Stimulated activated CD8-positive, alpha-beta memory T cell treated with anti-CD3 and anti-CD28 coated beads, Interleukin-15, amount 100 ng/mL, for 48 hours (primary cell): ENCODE measurements around the gene PIGL.
"Not testable (repeated sequence)": the region's sequence is repeated elsewhere in the genome, so short reads cannot be mapped to it uniquely, and the experiment has no call there.

ENCODE experiments used
- DNase-seq, 2 donors: peaks; one replicate each; pipeline ENCODE4 v3.0.0-alpha.2; 2020; ENCODE audit warnings: low read depth in 2 of 2

The PIGL gene

DNA sequence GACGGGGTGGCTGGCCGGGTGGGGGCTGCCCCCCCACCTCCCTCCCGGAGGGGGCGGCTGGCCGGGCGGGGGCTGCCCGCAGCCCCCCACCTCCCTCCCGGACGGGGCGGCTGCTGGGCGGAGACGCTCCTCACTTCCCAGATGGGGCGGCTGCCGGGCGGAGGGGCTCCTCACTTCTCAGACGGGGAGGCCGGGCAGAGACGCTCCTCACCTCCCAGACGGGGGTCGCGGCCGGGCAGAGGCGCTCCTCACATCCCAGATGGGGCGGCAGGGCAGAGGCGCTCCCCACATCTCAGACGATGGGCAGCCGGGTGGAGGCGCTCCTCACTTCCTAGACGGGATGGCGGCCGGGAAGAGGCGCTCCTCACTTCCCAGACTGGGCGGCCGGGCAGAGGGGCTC is 95.1 kb downstream of the PIGL start:
- not testable (repeated sequence) for DNase-seq

DNA sequence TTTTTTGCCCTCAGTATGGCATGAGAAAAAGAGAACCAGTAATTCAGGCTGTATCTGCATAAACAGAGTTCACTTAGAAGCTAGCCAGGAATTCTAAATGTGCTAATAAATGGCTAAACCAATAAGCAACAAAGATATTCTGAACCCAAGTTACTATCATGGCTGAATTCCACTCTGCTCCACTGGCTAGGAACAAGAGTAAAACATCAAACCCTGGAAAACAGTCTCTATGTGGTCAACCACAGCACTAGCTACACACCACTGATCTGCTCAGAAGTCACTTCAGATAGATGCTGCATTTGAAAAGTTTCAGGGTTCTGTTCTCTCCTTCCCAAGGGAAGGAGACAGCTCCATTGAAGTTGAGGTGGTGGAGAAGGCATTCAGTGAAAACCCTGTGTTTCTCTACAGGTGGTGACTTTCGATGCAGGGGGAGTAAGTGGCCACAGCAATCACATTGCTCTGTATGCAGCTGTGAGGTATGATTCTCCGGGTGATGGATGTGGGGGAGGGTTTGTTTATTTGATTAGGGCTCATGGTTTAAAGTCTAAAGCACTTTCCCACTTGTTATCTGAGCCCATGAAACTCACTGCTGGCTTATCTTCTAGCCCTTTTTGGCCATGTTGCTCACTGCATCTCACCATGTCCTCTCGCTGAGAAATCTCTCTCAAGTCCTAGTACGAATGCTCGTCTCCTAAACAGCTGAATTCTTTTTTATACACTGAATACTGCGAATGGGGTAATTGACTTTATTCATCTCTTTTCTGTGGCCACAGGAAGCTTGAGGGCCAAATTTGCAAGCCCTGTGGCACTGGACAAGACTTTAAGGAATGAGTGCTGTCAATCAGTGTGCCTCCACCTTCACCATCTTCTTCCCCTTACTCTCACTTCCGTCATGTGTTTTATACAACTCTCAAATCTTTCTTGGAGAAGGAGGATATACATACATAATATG is 96.4 kb downstream of the PIGL start:
- no peak for DNase-seq

DNA sequence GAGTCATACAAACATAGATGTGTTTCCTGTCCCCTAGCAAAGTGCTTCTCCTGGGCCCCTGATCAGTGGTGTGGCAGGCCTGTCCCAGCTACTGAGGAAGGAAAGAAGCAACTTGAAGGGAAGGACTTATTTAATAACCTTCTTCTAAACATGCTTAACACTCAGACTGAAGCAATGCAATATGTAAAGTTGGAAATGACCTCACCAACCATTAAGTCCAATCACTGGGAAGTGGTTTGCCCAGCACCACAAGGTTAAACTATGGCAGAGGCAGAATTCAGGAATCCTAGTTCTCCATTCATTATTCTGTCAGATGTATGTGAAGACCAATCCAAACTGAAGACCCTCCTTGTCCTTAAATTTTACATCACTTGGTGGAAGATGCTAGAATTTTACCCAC is 97.2 kb downstream of the PIGL start:
- no peak for DNase-seq

DNA sequence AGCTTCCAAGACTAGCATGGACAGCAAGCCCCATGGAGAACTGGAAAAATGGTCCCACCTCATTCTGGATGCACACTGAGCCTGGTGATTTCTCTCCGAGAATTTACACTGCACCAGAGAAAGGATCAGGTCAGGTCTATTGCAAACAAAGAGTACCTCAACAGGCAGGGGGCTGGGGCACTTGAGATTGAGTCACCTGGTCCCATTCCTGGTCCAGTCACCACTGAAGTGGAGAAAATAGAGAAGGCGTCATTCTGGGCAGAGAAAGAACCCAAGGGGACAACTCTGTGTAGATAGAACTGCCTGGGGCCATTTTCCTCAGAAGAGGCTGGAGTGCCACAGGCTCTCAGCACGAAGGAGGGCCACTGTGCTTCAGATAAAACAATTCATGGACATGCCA is 97.8 kb downstream of the PIGL start:
- no peak for DNase-seq

DNA sequence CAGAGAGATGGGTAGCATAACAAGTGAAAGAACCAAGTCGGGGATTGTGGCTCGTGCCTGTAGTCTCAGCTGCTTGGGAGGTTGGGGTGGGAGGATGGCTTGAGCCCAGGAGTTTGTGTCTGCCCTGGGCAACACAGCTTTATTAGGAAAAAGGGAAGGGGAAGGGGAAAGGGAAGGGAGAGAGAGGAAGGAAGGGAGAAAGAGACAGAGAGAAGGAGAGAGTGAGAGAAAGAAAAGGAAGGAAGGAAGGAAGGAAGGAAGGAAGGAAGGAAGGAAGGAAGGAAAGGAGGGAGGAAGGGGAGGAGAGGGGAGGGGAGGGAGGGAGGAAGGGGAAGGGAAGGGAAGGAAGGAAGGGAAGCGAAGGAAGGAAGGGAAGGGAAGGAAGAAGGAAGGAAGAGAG is 103.0 kb downstream of the PIGL start:
- no peak for DNase-seq

DNA sequence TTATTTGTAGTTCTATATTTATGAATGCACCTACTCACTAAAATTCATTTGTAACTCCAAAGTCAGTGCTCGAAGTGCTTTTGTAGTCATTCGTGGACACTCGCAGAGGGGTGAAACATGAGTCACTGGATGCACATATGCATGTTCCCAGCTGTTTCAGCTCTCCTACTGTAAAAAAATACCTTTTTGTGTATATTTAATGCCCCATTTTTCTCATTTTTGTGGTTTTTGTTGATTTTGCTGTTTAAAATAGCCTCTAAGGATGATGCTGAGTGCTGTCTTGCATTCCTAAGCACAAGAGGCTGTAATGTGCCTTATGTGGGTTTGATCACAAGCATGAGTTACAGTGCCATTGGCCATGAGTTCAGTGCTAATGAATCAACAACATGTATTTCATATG is 105.6 kb downstream of the PIGL start:
- DNase-seq = no peak

DNA sequence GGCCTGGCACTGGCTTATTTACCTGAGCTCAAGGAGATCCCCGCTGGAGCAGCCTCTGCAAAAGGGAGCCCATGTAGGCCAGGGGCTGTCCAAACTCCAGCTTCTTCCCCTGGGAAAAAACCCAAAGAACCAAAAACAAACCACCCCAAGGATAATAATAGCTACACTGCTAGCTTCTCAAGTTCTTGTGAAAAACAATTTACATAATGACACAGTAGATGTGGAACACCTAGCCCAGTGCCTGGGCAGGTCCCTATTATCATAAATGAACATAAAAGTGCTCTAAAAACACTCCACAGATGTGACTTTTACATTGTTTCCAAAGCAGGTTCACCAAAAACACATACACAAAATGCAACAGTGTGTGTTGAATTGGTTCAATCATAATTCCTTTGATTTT is 109.0 kb downstream of the PIGL start:
- DNase-seq = no peak

DNA sequence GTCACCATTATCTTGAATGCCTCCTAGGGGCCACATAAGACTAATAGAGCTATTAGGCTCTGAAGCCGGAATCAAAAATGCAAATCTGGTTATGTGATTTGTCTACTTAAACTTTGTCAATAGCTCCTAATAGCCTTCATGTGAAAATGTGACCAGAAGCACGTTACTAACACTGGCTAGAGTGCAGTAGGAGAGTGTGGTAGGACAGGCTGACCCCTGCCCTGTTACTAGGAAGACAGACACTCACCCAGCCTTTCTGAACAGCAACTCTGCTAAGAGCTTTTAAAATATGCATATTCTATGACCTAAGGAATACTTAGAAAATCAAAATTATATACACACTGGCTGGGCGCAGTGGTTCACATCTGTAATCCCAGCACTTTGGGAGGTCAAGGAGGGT is 110.0 kb downstream of the PIGL start:
- DNase-seq = no peak

DNA sequence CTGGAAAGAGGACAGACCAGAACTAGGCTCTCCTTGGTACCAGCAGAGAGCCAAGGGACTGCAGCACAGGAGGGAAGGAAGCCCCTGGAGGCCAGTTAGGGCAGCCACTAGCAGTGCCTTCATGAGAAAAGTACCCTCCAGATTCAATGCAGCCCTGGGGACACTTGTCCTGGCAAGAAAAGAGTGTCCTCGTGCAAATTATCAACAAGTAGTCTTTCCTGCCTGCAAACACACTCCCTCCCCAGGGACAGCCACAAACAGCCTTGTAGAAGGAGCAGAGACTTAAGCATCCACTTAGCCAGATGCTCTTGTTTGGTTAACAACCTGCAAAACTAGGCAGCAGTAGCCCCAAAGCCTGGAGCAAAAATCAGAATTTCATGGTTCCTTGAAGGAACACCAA is 112.0 kb downstream of the PIGL start:
- no peak for DNase-seq

DNA sequence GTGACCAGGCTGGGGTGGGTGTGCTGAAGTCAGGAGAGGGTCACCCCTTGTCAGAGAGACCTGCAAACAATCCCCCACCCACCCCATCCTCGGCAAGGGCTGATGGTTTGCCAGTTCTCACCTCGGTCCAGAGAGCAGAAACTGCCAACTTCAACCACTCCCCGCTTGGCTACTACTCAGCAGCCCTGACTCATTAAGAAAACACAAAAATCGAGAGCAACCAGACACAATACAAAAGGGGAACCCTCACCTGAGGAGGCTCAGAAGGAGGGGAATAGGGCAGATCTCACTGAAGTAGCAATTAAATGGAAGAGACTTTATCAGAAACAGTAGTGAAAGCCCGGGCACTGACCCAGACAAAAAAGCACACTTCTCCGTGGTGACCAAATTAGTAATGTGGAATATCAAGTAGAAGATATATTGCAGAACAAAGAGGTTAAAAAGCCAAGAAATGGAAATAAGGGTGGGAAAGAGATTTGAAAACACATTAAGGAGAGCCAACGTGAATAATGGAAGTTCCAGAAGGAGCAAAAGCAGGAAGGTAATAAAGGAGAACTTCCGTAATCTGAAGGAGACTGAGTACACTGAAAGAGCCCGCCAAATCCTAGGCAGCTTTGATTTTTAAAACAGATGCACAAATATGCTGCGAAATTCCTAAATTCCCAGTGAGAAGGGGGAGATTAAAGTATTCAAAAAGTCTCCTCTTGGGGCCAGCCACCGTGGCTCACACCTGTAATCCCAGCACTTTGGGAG is 112.7 kb downstream of the PIGL start:
- DNase-seq = no peak

DNA sequence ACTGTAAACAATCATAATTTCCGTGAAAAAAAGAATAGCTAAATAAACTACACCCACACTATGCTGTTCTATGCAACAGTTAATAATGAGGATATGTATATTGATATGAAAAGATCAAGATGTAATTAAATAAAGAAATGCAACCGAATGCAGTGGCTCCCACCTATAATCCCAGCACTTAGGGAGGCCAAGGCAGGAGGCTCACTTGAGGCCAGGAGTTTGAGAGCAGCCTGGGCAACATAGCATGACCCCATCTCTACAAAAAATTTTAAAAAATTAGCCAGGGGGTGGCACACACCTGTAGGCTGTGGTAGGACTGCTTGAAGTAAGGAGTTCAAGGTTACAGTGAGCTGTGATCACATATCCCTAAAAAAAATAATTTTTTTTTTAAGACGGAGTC is 121.4 kb downstream of the PIGL start:
- DNase-seq = no peak

DNA sequence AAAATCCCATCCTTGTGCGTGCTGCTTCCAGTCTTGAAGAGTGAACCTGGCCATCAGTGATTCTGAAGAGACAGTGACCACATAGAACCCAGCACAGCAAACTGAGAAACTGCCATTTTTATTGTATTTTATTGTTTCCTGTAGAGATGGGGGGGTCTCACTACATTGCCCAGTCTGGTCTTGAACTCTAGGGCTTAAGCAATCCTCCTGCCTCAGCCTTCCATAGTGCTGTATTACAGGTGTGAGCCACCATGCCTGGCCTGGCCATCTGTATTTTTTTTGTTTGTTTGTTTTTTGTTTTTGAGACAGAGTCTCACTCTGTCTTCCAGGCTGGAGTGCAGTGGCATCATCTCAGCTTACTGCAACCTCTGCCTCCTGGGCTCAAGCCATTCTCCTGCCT is 122.4 kb downstream of the PIGL start:
- no peak for DNase-seq

DNA sequence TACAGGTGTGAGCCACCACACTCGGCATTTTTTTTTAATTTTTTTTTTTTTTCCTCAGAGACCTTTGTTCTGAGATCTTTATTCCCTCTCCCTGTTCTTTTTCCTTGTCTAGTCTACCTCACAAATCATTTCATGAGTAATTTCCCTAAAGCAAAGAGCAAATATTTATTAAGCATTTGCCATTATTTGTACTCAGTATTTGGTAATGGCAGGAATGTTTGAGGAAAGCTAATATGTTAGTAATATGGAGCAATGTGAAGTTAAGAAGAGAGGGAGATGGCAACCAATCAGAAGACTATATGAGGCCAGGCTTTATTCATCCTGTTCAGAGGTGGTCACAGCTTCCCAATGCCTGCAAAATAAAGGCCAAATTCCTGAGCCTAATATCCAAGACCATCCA is 122.9 kb downstream of the PIGL start:
- no peak for DNase-seq

DNA sequence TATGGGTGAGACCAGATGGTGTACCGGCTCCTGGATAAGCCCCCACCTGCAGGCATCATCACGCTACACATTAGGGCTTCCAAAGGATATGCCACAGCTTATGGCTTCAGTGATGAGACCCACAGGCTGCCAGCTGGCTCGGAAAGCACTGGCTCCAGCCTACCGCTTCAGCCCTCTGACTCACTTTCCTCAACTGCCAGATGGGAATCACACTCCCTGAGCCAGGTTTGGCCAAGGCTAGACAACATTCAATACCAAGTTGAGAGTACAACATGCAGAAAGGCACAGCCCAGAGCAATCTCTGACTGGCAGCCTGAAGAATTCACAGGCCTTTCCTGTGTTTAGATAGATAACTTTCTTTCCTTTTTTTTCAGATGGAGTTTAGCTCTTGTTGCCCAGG is 126.0 kb downstream of the PIGL start:
- no peak for DNase-seq

DNA sequence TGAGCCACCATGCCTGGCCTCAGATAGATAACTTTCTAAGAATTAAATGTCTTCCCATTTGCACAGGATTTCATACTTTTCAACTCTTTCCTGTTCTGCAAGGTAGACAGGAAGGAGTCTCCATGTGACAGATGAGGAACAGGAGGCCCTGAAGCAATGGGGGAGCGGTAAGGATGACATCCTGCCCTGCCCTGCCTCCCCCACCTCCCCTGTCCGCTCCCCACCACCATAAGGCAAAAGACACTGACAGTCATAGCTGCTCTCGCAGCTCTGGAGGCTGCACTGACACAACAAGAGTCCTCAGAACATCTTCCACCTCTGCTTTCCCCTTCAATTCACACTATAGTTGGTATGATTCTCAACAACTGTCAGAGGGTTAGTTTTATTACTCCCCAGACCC is 126.6 kb downstream of the PIGL start:
- DNase-seq = no peak

DNA sequence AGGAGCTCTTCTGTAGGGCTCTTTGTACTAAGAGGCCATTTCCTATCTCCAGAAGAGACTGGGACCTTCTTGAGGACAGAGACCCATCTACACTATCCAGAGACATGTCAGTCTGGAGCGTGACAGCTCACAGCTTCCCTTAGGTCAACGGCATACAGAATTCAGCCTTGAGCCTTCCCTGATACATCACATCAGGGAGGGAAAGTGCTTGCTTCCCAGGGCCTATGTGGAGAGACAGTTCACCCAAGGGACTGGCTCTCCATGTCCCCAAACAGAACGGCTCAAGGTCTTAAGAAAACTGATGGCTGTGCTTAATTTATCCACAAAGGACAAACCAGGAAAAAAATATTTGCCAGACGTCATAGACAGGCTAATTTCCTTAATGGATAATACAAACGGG is 128.6 kb downstream of the PIGL start:
- no peak for DNase-seq

DNA sequence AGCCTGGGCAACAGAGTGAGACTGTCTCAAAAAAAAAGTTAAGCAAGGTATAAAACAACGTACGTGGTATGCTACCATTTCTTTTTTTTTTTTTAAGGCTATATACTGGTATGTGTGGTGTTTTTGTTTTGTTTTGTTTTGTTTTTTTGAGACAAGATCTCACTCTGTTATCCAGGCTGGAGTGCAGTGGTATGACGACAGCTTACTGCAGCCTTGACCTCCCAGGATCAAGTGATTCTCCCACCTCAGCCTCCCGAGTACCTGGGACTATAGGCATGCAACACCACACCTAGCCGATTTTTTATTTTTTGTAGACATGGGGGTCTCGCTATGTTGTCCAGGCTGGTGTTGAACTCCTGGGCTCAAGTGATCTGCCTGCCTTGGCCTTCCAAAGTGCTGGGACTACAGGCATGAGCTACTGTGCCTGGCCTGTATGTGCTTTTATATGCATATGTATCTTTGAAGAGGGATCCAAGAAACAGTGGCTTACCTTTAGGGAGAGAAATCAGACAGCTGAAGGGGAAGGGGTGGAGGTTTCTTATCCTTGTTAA is 129.8 kb downstream of the PIGL start:
- no peak for DNase-seq

DNA sequence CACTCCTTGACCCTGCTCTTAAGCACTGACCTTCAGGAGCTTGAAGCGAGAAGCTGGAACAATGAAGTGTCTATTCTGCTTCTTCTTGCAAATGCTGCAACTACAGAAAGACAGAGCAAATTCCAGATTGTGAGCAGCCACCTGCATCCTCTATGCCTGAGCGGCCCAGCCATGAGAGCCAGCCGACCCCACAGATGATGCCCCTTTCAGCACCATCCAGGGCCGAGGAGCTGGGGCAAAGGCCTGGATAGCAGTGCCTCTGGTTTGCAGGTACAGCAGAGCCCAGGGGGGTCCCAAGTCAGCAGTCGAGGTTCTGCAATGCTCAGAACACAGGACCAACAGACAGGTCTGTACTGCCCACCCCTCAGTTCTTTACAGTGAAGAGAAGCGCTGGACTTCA is 131.6 kb downstream of the PIGL start:
- no peak for DNase-seq

DNA sequence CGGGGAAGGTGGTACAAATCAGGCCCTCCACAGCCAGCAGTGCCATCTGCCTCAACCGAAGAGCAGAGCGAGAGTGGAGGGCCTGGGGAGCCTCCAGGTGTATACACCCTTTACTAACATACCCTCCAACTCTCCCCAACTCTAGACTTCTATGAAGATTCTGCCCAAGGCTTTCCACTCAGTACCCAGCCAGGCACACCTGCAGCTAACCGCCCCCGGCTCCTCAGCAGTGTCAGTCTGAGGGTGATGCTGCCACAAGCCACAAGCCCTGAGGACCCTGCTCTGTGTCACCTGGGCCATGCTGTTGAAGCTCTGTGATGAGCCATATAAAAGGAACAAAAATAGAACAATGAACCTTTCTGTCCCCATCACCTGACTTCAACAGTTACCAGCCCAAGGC is 132.4 kb downstream of the PIGL start:
- peak in 1 of 2 donors; percentile 7 for DNase-seq

DNA sequence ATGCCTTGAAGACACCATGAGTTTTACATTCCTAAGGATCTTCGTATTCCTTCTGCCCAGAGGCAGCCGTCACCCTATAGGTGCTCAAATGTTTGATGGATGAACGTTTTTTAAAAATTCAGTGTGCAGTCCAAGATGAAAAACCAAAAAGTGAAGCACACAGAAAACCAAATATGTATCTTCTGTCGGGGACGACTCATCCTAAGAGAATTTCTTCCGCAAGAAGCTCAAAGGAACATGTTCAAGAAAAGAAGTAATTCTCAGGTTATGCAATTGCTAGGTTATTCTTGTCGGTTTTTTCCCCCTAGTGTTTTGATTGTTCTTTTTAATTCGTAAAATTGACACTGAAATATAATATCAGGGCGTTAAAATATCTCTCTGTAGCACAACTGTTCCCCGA is 134.8 kb downstream of the PIGL start:
- DNase-seq = no peak

DNA sequence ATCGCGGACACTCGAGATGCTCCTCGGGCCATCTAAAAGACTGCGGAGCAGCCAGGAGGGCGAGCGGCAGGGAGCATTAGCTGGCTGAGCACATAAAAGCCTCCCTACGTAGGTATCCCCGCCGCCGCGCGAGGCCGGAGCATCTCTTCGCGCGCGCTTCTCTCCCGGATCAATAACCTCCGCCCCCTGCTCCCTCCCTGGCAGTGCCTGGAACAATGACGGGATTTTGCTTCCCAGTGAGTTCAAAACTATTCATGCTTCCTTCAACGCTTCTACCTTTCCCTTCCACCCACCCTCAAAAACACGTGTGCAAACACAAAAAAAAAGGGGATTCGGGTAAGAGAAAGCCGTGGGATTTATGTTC is 135.3 kb downstream of the PIGL start:
- DNase-seq = peak in 1 of 2 donors; percentile 8

DNA sequence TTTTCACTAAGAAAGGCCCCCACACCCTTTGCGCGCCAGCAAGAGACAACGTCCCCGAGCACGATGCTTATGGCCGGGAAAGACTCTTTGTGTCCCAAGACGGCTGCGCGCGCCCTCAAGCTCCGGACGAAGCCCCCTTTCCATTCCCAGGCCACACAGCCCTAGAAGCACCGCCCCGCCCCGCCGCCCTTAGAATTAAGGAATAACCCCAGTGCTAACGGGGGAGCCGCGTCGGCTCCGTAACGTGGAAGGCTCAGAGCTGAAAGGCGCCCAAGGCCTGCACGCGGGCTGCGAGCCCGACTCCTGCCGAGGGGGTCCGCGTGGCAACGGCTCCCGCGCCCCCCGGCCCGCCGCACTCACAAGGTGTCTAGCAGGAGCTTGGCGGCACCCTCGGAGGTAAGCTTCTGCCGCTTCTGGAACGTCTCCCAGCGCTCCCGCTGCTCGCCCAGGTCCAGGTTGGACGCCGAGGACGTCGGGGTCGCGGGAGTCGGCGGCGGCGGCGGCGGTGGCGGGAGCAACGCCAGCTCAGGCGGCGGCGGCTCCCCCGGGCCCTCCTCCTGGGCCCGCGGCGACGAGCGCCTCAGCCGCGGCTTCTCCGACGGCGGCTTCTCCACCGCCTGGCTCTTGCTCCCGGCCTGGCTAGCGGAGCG is 135.8 kb downstream of the PIGL start:
- peak in 1 of 2 donors; percentile 4 for DNase-seq
